A204.1 (cell line): Measurements from ENCODE around the gene KCTD1.

Experiments
- FAIRE-seq: peaks from 2 replicates; lab custom pipeline; 2012; peaks lifted over from hg19 to GRCh38; lab: Jason Lieb, UNC

KCTD1 gene

GRCh38 chr18:26524002-26524401, 24.4 kb downstream of the KCTD1 start:
- FAIRE-seq = no peak

DNA sequence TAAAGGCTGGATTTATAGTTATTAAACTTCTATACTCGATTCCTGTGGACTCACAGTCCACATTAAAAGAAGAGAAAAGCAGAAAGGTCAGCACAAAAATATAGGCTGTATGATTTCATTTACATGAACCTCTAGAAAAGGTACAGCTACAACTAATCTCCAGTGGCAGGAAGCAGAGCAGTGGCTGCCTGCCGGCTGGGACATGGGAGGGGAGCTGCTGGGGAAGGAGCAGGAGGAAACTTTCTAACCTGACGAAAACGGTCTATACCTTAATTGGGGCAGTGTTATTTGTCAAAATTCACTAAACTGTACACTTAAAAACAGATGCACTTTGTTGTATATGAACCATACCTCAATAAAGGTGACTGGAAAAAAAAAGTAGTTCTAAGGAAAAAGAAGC, 26.7 kb downstream of the KCTD1 start:
- FAIRE-seq = no peak

- FAIRE-seq = no peak
These were observed 27.4 kb downstream of the KCTD1 start for GRCh38 chr18:26520974-26521373.

DNA sequence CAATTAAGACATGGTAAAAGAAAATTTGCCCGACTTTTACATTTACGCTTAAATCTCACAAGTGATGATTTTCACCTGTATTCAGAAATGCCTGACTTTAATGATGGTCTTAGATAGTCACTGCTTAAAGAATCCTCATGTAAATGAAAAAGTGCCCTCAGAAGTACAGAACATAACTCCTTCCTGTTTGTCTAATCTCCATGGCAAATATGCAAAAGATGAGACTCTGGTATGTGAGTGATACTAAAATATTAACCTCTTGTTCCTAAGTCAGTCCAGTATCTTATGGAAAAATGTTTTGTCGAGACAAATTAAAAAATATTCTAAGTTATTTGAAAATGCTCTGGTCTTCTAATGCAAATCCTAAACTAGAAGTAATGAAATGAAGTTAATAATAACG, 29.2 kb downstream of the KCTD1 start:
- FAIRE-seq = no peak

GRCh38 chr18:26516964-26517363, 31.4 kb downstream of the KCTD1 start:
- FAIRE-seq = no peak

DNA sequence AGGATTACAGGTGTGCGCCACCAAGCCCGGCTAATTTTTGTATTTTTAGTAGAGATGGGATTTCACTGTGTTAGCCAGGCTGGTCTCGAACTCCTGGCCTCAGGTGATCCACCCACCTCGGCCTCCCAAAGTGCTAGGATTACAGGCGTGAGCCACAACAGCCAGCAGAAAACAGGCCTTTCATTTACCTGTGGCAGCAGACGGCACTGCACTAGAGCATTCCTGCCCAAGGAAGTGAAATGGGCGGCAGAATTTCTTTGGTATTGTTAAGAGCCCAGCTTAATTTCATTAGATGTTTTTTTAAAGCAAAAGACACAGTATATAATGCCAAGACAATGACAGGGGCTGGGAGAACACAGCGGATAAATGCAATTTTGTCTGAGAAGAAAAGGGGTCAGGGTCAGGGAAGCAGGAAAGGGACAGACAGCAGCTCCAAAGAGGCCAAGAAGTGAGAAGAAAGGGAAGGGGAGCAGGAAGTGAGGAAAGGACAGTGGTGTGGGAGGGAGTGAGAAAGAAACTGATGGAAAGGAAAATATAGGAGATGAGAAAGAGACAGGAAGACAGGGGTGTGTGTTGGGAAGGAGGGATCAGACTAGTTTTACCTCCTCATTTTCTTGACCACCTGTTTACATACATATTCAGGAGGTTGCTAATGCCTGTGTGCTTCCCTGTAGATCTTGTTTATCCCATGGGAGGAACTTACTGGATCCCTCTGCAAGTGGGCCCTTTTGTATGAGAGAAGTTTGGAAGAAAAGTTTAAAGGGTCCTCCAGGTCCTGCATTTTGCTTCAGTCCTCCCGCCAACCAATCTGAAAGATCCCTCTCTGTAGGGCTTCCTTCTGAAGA, 32.5 kb downstream of the KCTD1 start:
- FAIRE-seq = no peak

DNA sequence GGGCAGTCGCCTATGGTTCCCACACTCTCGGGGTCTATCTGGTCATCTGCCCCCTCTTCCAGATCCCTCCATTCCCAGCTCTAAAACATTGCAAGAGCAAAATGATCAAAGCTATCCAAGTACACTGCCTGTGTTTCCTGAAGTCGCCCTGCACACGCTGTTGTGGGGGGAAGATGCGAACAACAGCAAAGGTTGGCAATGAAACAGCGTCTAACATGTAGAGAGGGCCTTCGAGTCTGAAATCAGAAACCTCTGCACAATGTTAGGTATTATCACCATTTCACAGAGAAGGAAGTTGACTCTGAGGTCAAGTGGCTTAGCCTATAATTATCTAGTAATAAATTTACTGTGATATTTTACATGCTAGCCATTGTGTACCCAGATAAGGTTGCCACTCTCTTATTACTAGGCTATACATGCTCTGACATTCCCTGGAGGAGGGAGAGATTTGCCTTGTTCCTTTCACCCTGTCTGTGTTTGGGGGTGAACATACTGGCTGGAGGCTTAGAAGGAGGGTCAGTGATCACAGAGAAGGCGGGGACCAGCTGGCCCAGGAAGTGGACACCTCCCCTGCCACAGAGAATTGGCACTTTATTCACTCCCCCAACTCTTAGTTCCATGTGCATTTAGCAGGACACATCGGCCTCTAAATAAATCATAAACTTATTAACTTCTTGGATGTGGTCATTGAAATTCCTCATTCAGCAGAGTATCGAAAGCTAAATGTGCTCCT, 36.8 kb downstream of the KCTD1 start:
- FAIRE-seq = no peak

DNA sequence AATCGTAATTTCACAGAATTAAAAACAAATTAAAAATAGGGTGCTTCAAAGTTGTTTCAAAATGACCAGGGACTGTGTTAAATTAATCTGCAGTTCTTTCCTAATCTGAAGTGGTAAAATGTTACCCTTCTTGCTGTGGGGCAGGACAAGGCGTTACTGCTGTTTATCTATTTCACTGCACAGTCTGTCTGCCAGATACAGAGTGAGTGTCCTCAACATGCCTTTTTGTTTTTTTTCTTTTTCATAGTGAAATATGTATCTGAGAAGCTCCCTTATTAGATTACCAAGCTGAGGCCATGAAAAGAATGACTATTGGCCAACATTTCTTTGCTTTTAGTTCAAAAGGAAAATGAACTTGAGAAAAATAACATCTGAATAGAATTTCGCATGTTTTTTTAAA, 38.0 kb downstream of the KCTD1 start:
- FAIRE-seq = no peak

DNA sequence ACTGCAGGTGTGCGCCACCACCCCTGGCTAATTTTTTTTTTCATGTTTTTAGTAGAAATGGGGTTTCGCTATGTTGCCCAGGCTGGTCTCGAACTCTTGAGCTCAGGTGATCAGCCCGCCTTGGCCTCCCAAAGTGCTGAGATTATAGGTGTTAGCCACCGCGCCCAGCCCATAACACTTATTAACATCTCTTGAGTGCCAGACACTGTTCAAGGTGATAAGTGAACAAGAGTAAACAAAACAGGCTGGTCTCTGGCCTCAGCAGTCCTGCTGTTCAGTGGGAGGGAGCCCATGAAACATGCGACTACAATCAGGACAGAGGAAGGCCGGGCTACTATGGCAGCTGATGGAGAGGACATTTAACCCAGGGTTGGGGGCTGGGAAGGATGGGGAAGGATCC, 42.3 kb downstream of the KCTD1 start:
- FAIRE-seq = no peak

DNA sequence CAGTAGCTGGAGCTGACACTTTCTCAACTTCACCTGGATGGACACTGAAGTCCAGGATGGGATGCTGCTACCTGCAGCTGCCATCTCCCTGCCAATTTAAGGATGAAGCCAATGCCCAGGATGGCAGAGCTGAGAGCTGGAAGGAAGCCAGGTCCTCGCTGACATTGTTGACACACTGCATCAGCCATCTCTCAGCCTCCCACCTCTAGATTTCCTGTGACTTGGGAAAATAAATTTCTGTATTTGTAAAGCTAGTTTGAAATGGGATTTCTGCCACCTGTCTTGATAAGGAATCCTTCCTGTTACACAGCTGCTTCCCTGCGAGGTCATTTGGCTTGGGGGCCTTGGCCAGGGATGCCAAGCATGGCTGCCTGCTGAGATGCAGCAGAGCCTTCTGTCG, 43.5 kb downstream of the KCTD1 start:
- no peak for FAIRE-seq

GRCh38 chr18:26503382-26503781, 45.0 kb downstream of the KCTD1 start:
- FAIRE-seq = no peak

- FAIRE-seq = no peak
These were observed 45.5 kb downstream of the KCTD1 start for GRCh38 chr18:26502823-26503222.

DNA sequence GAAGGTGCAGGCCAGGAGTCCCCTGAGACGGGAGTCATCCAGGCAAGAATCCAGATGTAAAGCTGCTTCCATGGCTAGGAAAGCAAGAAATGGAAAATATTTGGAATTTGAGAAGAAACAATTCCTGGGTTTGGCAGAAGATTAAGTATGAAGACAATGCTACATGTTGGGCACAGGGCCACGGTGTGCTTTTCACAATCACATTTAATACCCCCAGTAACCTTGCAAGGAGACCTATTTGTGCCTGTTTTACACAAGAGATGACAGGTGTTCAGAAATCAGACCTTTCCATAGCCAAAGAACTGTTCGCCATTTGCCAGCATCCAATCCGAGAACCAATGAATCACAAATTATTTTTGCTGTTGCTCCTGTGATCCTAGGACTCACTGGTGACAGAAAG, 50.5 kb downstream of the KCTD1 start:
- no peak for FAIRE-seq

GRCh38 chr18:26496528-26496927, 51.8 kb downstream of the KCTD1 start:
- no peak for FAIRE-seq

GRCh38 chr18:26495287-26495686, 53.1 kb downstream of the KCTD1 start:
- no peak for FAIRE-seq

GRCh38 chr18:26493021-26493420, 55.3 kb downstream of the KCTD1 start:
- FAIRE-seq = no peak

GRCh38 chr18:26491194-26491816, 57.0 kb downstream of the KCTD1 start:
- no peak for FAIRE-seq

GRCh38 chr18:26489881-26490280, 58.5 kb downstream of the KCTD1 start:
- FAIRE-seq = no peak

DNA sequence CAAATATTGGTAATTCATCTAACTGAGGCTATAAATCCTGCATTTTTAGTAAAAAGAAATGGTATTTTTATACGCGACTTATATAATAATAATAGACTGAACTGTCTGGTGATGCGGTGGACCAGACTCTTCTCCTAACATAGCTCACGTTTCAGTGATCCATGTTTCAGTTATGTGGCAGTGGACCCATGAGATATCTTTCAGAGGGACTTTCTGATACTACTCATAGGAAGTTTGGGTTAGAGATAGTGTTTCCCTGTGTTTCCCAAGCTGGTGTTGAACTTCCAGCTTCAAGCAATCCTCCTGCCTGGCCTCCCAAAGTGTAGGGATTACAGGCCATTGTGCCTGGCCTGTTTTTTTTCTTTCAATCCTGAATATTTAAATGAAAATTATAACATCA, 59.2 kb downstream of the KCTD1 start:
- no peak for FAIRE-seq

DNA sequence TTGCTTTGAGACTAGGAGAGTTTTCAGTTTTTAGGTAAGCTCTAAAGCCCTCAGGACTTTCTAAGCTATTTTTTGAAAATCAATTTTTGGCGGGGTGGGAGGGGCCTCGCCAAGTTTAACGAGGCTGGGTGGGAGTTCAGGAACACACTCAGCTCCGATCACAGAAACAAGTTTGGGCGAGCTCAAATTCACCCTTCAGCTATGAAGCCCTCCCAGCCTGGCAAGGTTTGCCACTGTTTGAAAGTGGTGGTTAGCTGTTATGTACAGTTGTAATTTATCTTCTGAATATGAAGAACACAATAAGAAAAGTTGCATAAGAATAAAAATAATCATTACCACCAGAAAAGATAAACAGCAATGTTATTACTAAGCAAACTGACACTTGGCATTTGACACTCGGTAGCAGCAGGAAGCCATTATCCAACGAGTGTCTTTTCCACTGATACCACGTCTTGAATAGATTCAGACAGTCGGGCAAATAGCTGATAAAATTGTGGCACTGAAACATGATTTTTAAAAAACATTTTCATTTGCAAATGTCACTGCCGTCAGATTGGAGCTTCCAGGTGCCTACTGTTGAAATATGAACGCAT, 59.8 kb downstream of the KCTD1 start:
- FAIRE-seq = no peak

- no peak for FAIRE-seq
These were observed 60.9 kb downstream of the KCTD1 start for GRCh38 chr18:26487437-26487836.

DNA sequence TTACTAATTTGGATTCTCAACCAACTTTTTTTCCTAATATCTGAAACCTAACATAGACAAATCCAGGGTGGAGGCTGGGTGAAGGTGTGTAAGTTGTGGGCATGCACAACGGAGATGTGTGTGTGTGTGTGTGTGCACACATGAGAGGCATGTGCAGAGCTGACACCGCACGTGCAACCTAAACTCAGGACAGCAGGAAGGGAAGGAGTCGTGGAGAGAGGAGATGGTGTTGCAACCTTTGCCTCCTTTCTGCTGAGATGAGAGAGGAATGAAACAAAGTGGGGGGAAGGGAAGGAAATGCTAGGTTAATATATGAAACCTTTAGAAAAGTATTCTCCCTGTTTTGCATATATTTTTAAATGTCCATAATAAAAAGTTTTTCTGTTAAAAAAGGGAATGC, 64.7 kb downstream of the KCTD1 start:
- FAIRE-seq = no peak

- no peak for FAIRE-seq
These were observed 65.8 kb downstream of the KCTD1 start for GRCh38 chr18:26482569-26482968.
